Suppressor macrophage treated with lipopolysaccharide for 1 hour (primary cell): Measurements from ENCODE around the gene EPB41L5.
"Not testable (repeated sequence)": the region's sequence is repeated elsewhere in the genome, so short reads cannot be mapped to it uniquely, and the experiment has no call there.

Experiments used
- DNase-seq, 3 donors: peaks; one replicate each; pipeline ENCODE4 v3.0.0-alpha.2; 2020 to 2022

Gene EPB41L5

DNA sequence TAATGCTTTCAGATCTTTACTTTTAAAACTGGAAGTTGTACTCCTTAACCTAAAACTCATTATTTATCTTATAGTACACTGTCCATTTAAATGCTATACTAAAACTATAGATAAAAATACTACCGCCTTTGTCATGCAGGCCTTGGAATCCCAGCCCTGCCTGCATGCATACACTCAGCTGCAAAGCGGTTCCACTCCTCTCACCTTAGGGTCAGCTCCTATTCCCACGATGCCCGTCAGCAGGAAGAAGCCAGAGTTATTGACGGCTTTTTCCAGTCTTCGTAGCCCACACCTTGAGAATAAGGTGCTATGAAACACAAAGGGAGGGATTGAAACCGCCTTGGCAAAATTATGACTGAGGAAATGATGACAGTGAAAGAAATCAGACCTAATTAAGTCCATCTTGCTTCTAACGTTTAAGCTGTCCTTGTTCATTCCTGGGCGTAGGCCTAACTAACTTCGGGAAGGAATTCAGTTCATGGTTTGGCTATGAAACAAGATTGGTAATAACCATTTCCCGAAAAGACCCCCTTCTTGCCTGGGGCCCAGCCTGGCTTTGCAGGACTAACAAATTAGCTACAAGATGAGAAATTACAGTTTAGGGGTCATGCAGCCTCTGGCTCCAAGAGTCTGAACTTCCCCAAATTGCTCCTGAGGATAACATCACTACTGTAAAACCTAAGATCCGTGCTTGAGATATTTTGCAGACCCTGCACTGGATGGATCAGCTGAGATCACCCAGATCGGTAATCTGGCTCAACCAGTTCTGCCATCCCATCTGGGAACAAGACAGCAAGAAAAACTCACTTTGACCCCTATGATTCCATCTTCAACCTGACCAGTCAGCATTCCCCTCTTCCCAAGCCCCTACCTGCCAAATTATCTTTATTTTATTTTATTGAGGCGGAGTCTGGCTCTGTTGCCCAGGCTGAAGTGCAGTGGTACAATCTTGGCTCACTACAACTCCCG, 17.1 kb downstream of the EPB41L5 start:
- DNase-seq, result no peak

DNA sequence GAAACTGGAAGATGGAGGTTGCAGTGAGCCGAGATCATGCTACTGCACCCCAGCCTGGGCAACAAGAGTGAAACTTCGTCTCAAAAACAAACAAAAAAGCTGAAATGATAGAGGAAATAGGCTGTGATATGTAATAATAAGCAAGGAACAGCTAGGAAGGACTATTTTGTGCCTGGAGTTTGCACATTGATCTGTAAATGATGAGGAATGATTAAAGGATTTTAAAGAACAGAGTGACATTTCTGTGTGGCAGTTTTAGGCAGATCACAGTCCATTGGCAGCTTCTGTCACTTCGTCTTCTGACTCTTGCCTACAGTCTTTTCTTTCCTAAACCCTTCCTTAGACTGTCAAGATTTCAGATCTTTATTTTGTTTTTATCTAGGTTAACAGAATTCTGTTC, 19.4 kb downstream of the EPB41L5 start:
- DNase-seq, result no peak

DNA sequence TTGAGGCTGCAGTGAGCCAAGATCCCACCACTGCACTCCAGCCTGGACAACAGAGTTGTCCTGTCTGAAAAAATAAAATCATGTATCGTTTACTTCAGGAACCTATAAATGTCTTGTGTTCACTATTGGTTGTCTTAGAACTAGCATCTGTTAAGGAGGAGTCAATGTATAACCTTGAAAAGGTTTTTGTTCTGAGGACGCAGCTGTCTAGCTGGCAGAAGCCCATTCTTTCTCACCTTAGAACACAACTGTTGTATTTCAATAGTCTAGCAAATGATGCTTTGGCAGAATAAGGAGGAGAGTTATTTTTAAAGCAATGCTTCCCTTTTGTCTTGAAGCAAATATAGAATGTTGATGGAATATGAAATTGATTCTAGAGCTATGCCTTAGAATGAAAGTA, 21.1 kb downstream of the EPB41L5 start:
- no peak for DNase-seq

DNA sequence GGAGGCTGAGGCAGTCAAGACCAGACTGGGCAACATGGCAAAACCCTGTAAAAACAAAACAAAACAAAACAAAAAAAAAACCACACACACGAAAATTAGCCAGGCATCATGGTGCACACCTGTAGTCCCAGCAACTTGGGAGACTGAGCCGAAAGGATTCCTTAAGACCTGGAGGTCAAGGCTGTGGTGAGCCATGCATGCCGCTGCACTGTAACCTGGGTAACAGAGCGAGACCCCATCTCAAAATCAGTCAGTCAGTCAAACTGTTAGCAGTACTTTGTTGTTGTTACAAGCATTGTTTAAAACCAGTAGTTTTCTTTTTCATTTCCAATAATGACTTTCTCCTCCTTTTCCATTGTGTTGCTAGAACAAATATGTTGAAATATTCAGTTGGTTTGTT, 21.7 kb downstream of the EPB41L5 start:
- DNase-seq, result no peak

DNA sequence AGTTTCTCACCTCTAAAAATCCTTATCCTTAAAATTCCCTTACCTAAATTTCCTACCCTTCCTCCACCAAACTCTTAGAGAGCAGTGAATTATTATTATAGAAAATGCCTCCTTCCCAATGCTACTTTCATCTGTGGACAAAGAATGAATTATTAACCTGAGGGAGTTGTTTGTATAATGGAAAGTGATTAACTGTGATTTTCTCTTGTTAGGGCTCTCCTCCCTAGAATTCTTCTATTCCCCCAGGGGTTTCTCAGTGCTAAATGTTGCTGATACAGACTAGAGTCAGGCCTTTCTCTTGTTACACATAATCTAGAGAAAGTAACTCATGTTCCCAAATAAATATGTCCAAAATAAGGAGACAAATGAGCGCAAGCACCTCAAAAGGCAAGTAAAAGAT, 23.3 kb downstream of the EPB41L5 start:
- DNase-seq, result no peak

DNA sequence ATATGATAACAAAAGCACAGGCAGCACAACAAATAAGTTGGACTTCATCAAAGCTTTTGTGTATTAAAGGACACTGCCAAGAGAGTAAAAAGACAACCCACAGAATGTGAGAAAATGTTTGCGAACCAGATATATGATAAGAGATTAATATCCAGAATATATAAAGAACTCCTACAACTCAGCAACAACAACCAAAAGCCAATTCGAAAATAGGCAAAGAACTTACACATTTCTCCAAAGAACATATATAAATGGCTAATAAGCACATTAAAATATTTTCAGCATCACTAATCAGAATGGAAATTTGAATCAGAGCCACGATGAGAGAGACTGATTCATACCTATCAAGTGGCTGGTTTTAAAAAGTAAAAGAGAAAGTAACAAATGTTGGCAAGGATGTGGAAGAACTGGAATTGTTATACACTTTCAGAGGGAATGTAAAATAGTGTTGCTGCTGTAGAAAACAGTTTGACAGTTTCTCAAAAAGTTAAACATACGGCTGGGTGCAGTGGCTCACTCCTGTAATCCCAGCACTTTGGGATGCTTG, 25.2 kb downstream of the EPB41L5 start:
- DNase-seq, result no peak

DNA sequence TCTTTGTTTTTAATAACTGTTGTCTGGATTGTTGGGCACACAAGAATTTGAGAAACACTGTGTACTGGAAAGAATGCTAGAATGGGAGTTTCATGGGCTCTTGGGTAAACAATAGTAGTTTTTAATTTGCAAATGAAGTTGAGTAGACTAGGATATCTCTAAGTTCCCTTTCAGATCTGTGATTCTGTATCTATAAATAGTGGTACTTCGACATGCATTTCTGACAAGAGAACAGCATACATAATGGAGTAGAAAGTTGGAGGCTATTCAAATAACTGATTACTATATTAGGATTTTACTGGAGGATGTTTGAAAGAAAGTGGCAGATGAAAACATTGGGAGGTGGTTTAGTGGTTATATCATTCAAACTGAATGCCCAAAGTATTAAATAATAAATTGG, 29.5 kb downstream of the EPB41L5 start:
- no peak for DNase-seq

DNA sequence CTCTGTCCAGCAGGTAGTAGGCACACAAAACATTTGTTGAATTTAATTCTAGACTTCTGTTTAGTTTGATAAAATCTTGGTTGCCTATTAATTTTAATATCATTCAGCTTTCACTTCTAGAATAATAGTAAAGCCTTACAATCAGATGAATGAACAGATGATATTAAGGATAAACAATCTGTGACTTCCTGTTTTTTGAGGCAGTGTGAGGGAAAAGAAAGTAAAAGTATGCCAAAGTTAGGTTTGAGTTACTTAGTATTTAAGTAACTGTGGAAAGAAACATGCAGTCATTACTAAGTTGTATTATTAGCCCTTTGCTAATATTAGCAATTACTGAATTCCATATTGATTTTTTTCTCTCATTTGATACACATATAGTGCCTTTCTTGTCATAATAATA, 31.5 kb downstream of the EPB41L5 start:
- peak; percentile 3 to 25 (median 5) for DNase-seq

DNA sequence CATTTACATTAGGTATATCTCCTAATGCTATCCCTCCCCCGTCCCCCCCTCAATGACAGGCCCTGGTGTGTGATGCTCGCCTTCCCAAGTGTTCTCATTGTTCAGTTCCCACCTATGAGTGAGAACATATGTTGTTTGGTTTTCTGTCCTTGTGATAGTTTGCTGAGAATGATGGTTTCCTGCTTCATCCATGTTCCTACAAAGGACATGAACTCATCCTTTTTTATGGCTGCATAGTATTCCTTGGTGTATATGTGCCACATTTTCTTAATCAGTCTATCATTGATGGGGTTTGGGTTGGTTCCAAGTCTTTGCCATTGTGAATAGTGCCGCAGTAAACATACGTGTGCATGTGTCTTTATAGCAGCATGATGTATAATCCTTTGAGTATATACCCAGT, 32.9 kb downstream of the EPB41L5 start:
- DNase-seq, result not testable (repeated sequence)

DNA sequence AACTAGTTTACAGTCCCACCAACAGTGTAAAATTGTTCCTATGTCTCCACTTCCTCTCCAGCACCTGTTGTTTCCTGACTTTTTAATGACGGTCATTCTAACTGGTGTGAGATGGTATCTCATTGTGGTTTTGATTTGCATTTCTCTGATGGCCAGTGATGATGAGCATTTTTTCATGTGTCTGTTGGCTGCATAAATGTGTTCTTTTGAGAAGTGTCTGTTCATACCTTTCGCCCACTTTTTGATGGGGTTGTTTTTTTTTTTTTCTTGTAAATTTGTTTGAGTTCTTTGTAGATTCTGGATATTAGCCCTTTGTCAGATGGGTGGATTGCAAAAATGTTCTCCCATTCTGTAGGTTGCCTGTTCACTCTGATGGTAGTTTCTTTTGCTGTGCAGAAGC, 33.4 kb downstream of the EPB41L5 start:
- DNase-seq, result not testable (repeated sequence)

DNA sequence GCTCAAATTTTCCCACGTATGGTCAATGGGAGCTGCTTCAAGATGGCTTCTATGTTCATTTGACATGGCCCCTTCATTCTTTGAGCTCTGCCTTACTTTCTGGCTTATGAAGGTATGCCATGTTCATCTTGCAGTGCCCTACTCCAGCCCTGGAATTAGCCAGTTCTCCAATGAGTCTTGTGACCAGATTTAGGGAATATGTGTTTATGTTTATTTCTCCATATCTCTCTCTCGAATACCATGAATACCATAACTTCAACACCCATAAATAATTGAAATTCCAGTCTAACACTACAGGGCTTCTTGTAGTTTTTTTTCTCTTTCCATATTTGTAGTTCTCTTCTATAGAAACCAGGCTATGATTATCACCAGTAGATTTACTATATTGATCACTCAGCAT, 39.7 kb downstream of the EPB41L5 start:
- DNase-seq, result no peak

DNA sequence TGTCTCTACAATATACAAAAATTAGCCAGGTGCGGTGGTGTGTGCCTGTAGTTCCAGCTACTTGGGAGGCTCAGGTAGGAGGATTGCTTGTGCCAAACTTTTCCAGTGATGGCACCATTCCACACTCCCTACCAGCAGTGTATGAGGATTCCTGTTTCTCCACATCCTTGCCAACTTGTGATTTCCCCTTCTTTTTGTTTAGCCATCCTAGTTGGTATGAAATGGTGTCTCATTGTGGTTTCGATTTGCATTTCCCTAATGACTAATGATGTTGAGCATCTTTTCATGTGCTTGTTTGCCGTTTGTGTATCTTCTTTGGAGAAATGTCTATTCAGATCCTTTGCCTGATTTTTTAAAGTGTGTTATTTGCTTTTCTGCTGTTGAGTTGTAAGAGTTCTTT, 41.0 kb downstream of the EPB41L5 start:
- no peak for DNase-seq

DNA sequence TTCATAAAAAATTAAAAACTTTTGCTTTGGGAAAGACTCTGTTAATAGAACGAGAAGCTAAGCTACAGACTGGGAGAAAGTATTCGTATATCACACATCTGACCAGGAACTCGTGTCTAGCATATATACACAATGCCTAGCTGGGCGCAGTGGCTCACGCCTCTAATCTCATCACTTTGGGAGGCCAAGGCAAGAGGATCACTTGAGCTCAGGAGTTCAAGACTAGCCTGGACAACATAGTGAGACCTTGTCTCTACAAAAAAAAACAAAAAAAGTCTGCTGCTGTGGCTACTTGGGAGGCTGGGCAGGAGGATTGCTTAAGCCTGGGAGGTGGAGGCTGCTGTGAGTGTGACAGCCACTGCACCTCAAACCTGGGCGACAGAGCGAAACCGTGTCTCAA, 46.6 kb downstream of the EPB41L5 start:
- DNase-seq, result no peak

DNA sequence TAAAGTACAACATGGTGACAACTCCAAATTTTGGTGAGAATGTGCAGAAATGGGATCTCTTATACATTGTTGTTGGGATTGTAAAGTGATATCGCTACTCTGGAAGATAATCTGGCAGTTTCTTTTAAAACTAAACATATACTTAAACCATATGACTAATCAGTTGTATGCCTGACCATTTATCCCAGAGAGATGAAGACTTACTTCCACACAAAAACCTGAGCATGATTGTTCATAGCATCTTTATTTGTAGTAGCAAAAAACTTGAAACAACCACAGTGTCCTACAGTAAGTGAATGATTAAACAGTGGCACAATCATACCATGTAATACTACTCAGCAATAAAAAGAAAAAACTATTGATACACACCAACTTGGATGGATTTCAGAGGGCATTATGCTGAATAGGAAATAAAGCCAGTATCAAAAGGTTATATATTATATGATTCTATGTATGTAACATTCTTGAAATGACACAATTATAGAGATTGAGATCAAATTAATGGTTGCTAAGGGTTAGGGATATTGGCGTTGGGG, 47.3 kb downstream of the EPB41L5 start:
- no peak for DNase-seq

DNA sequence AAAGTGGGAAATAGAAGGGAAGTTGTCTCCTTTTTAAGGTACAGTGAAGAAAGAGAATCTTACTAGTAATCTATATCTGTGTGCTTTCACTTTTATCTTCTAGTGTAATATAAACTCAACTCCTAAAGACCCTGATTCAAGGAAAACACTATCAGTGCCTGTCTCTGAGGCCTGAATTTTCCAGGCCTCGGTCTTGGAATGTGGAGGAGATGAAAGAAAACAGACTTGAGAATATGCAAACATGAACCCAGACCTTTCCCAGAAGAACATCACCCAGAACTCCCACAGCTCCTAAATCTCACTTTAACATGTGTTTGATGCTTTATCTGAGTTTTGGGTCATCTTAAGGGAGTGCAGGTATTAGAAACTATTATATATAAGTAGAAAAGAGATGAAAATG, 51.8 kb downstream of the EPB41L5 start:
- DNase-seq, result no peak

DNA sequence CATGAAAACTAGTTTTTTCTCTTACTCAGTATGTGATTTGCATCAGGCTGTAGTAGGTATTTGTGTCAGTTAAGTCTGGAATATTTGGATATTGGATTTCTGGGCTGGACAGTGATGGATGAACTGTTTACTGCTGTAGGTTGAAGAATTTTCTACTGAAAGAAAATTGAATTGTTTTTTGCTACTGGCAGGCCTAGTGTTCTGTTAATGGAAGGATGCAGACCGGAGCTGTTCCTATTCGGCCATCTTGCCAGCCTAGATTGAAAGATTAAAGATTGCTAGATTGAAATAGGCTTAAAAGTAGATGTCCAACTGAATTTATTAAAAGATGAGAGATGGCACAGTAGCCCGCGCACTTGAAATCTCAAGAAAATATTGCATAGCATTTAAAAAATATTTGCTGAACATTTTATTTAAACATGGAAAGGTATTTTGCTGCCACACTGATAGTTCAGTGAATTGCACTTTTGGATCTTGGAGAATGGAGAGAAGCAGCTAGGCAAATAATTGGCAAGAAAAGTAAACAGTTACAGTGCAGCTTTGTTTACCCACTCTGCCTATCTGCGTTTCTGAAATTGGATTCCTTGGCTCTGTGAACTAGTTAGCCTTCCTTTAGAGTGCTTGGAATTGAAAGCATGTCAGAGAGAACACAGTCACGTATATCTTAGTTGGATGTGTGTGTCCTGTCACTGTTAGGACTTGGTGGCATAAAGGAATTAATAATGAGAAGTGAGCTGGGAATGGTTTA, 54.1 kb downstream of the EPB41L5 start:
- no peak for DNase-seq

DNA sequence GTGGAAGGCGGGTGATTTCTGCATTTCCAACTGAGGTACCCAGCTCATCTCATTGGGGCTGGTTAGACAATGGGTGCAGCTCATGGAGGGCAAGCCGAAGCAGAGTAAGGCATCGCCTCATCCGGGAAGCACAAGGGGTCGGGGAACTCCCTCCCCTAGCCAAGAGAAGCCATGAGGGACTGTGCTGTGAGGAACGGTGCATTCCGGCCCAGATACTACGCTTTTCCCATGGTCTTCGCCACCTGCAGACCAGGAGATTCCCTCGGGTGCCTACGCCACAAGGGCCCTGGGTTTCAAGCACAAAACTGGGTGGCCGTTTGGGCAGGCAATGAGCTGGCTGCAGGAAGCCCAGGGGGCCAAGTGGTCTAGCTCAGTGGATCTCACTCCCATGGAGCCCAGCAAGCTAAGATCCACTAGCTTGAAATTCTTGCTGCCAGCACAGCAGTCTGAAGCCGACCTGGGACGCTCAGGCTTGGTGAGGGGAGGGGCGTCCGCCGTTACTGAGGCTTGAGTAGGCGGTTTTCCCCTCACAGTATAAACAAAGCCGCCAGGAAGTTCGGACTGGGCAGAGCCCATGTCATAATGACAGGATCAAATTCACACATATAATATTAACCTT, 55.3 kb downstream of the EPB41L5 start:
- not testable (repeated sequence) for DNase-seq

DNA sequence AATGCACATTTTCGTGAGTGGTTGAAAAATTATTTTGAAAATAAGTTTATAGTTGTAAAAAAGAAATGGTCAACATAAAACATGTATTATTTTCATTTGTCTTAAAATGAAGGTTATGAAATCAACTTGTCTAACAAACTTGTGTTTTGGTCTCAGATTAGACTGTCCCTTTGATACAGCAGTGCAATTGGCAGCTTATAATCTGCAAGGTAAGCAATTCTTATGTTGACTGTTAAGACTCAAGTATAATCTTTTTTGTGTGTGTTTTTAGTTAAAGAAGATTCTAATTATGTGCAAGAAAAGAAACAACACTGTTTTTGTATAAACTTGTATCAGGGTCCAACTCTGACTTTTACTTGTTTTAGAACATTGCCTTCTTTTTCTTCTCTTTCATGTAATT, 62.7 kb downstream of the EPB41L5 start:
- no peak for DNase-seq

DNA sequence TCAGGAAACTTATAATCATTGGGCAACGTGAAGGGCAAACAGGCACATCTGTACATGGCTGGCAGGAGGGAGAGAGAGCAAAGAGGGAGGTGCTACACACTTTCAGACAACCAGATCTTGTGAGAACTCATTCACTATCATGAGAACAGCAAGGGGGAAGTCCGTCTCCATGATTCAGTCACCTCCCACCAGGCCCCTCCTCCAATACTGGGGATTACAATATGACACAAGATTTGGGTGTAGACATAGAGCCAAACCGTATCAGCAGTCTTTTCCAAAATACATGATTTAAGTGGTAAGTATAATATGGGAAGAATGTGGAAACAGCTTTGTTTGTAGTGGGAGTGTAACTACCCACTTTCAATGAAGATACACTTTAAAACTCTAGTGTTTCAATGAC, 65.0 kb downstream of the EPB41L5 start:
- DNase-seq, result peak; percentile 56 to 76 (median 65)

DNA sequence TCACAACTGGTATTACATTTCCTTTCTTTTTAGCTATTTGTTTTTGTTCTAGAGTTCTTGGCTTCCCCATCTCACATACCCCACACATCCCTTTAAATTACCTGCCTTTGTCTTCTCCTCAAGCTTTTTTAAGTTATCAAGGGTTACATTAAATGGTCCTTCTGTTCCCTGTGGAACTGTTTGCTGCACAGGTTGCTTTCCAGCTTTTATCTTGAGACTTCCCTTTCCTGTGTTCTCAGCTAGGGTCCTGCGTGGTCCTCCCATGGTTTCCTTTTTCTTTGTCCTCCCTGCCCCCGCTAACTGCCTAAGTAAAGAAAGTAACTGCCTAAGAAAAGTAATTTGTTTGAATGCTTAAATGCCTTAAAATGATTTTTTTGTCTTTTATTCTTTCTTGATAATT, 66.8 kb downstream of the EPB41L5 start:
- DNase-seq, result no peak

DNA sequence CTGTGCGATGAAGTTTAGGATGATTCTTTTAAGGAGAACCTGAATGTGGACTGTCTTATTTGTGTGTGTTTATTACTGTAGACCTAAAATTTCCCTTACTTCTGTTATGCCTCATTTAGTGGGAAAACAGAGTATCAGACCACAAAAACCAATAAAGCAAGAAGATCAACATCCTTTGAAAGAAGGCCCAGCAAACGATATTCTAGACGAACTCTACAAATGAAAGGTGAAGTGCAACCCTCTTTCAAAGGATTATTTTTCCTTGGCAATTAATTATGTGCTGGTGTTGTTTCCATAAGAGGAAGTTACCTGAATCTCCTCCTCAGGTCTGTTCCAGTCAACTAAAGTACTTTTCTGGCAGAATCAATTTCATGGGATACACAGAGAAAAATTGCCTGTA, 78.6 kb downstream of the EPB41L5 start:
- no peak for DNase-seq

DNA sequence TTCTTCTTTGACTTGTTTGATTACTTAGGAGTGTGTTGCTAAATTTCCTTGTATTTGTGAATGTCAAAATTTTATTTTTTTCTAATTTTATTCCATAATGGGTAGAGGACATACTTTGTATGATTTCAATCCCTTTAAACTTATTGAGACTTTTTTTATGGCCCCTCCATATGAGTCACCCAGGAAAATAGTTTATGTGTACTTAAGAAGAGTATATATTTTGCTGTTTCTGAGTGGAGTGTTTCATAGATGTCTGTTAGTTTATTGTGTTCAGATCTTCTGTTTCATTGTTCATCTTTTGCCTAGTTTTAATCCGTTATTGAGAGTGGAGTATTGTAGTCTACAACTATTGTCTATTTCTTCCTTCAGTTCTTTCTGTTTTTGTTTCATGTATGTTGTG, 81.9 kb downstream of the EPB41L5 start:
- DNase-seq, result no peak

DNA sequence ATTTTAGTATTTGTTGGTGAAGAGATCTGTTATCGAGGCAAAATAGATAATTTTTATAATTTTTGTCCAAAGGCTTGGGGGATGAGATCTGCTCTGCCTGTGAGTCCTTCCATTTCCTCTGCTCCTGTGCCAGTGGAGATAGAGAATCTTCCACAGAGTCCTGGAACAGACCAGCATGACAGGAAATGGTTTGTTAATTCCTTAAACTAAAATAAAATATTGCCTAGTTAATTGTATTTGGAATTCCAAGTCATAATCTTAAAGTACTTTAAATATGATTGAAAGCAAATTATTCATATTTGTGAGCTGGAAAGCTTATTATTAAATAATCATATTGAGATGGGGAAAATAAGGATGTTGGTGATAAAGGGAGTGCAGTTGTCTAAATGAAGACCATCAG, 87.8 kb downstream of the EPB41L5 start:
- DNase-seq, result no peak
